Natural killer cell treated with Interleukin-12 subunit alpha and Interleukin-12 subunit beta and Interleukin-15 and Interleukin-18, amount 100 ng/mL, for 72 hours (primary cell): ENCODE results near the gene KCNJ18. TPM values are rescaled to one million over a fixed set of nuclear protein-coding genes. Genes with fewer than 3 reads are reported as not detected.
"Not testable (repeated sequence)": the region's sequence is repeated elsewhere in the genome, so short reads cannot be mapped to it uniquely, and the experiment has no call there.

Experiments
- ATAC-seq, 2 donors: fragments of 150-1000 bp; cut with Tn5 transposase in 1 of 2; sonication (Bioruptor Pico), chemical (Tn5 transposase) in 1 of 2; 2 replicates each; pipeline ENCODE4 v1.10.0; 2021
- DNase-seq: peaks from one replicate; pipeline ENCODE4 v3.0.0; 2022; ENCODE audit warnings: low spot score
- H3K27ac Mint-ChIP-seq, 2 donors: 1 replicate in 1 of 2; 2 replicates in 1 of 2; pipeline ENCODE4 v1.8.0; 2022; ENCODE audit warnings: mixed read lengths in 2 of 2, mild to moderate bottlenecking in 1 of 2, moderate library complexity in 1 of 2
- H3K27me3 Mint-ChIP-seq, 2 donors: 1 replicate in 1 of 2; 2 replicates in 1 of 2; pipeline ENCODE4 v1.8.0; 2022; ENCODE audit warnings: mixed read lengths in 2 of 2
- H3K36me3 Mint-ChIP-seq: one replicate; pipeline ENCODE4 v1.8.0; 2022; ENCODE audit warnings: mixed read lengths
- H3K4me1 Mint-ChIP-seq, 2 donors: 1 replicate in 1 of 2; 2 replicates in 1 of 2; pipeline ENCODE4 v1.8.0; 2022; ENCODE audit warnings: low read depth in 2 of 2, mixed read lengths in 2 of 2, mild to moderate bottlenecking in 1 of 2
- H3K4me3 Mint-ChIP-seq: one replicate; pipeline ENCODE4 v1.8.0; 2022; ENCODE audit warnings: mixed read lengths
- H3K9me3 Mint-ChIP-seq: 2 replicates; pipeline ENCODE4 v1.8.0; 2022; ENCODE audit warnings: mixed read lengths
- total RNA-seq, 2 donors: library from RNA; stranded (reverse); gene quantifications; one replicate each; pipeline ENCODE4 v1.2.3, GENCODE V29; 2022

Gene KCNJ18
- not detected for total RNA-seq

DNA sequence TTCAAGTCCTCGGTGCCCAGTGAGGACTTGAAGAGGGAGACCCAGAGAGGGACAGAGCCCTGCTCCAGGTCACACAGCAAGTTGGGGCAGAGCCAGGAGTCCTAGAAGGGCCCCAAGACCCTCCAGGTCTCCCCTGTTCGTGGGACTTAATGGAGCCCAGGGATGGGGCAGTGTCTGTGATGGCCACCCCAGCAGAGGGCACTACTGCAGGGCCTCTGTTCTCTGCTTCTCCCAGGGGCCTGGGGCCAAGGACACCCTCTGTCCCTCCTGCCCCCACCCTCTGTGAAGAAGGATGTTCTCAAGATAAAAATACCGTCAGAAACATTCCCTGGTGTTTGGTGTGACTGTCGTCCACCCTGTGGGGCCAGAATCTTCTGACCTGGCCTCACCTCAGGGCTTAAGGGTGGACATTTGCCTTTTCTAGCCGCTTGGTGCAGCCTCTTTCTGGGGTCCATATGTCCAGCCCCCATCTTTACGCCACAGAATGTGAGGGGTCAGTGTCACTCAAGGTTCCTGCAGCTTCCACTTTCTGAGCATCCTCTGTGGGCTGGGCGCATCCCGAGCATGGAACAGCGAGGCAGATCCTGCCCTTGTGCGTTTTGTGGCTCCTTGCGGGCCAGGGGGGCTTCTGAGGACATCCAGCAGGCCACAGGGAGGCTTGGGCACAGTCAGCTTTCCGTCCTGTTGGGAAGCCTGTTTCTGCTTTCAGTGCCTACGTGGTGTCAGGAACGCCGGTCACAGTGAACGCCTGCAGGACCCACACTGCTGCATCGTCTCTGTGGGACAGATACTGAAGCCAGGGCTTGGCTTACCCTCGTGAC lies at the start of gene KCNJ18:
TSS of gene KCNJ18 (plus strand) at position 641 of the 821 bp plus-strand sequence. CDS start 10,264 bp downstream, outside the sequence.
- not testable (repeated sequence) for H3K27ac Mint-ChIP-seq, H3K36me3 Mint-ChIP-seq, H3K4me3 Mint-ChIP-seq, H3K27me3 Mint-ChIP-seq, H3K9me3 Mint-ChIP-seq, H3K4me1 Mint-ChIP-seq, ATAC-seq
- peak; percentile 61 for DNase-seq

DNA sequence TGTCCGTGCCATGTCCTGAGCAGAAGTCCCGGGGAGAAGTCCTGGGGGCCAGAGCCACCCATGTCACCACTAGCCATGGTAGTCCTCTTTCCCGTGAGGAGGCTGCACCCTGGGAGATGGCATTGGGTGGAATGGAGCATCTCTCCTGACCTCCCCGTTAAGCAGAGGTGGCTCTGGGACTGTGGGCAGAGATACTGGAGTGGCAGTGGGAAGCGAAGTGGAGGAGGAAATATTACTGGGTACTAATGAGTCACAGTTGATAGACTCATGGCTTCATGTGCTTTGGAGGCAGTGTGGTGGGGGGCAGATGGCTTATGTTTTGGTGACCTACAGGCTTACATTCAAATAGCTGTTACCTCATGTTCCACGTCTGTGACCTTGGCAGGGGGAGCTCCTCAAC lies 44.2 kb upstream of the KCNJ18 start:
- H3K4me1 Mint-ChIP-seq, H3K4me3 Mint-ChIP-seq, H3K36me3 Mint-ChIP-seq, H3K27ac Mint-ChIP-seq, ATAC-seq, DNase-seq, H3K9me3 Mint-ChIP-seq: not testable (repeated sequence)
- H3K27me3 Mint-ChIP-seq: peaks cover 12 to 19% of the 10 kb centered on the region in 2 donors

DNA sequence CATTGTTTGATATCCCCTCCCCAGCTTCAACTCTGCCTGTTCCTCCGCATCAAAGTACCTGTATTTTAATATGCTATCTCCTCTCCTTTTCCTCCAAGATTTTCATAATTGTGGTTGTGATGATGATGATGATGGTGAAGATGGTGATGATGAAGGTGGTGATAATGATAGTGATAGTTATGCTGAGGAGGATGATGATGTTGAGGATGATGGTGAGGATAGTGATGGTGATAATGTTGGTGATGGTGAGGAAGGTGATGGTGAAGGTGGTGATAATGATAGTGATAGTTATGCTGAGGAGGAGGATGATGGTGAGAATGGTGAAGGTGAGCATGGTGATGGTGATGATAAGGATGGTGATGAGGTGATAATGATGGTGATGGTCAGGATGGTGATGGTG lies 42.3 kb upstream of the KCNJ18 start:
- not testable (repeated sequence) for H3K4me3 Mint-ChIP-seq, H3K9me3 Mint-ChIP-seq, H3K27ac Mint-ChIP-seq, H3K27me3 Mint-ChIP-seq, H3K36me3 Mint-ChIP-seq, ATAC-seq, DNase-seq, H3K4me1 Mint-ChIP-seq

DNA sequence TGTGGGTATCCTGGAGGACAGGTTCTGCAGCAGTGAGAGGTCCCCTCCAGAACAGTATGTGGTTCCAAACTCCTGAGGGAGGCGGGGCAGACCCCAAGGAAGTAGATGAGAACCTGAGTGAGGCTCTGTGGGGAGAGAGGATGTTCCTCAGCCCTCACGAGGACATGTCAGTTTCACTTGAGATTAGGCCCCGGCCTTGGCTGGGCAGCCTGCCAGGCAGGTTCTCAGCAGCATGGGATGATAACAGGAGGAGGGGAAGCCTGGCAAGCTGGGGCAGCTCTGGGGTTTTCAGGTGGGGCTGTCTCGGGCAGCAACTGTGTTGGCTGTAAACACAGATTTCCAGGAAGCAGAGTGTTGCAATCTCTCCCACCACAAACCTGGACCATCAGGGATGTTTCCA lies 40.3 kb upstream of the KCNJ18 start:
- H3K4me1 Mint-ChIP-seq, H3K9me3 Mint-ChIP-seq, ATAC-seq, H3K36me3 Mint-ChIP-seq, DNase-seq, H3K27me3 Mint-ChIP-seq, H3K27ac Mint-ChIP-seq, H3K4me3 Mint-ChIP-seq: not testable (repeated sequence)

DNA sequence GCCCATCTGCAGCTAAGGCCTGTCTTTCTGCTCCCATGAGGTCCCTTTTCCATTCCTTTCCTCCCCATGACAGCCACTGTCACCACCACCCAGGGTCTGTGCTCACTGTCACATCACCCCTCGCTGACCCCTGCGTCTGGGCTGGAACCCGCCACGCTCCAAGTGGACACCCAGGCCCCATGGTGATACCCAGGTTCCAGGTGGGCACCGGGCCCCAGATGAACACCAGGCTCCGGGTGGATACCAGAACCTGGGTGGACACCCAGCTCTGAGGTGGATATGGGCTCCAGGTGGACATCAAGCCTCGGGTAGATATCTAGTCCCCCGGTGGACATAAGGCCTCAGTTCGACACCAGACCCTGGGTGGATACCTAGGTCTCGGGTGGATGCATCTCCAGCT lies 39.1 kb upstream of the KCNJ18 start:
- H3K4me1 Mint-ChIP-seq: not testable (repeated sequence)

DNA sequence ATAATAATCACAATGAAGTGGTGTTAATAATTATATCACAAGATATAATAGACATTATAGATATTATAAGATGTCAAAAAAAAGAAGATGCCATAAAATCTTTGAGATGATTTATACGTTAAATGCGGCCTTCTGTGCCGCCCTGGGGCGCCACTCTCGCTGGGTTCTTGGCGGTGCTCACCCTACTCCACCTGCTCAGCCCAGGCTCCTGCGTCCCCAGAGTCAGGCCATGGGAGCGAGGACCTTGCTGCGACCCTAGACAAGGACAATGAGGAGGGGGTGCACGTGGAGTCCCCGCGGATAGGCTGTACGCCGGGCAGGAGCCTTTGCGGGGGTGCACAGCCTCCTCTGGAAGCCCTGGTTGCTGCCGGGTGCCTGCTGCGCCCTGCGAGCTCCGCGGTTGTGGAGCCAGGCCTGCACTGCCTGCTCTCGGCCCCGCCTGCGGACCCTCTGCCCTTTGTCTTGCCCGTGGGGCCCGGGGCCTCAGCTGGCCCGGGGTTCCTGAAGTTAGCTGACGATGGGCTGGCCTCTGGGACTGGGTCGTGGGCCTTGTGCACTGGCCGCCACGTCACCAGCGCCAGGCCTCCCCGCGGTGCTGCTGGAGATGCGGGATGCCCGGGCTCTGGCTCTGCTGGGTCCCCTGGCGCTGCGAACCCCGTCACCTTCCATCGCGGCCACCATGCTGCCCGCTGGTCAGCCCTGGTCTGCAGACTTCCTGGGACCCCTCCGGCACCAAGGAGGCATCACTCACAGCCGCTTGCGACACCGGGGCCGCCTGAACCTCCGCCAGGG lies 35.6 kb upstream of the KCNJ18 start:
- not testable (repeated sequence) for H3K9me3 Mint-ChIP-seq, H3K27me3 Mint-ChIP-seq, H3K4me3 Mint-ChIP-seq, DNase-seq, H3K4me1 Mint-ChIP-seq, ATAC-seq, H3K27ac Mint-ChIP-seq, H3K36me3 Mint-ChIP-seq

More for the DNA sequence above, 39.1 kb upstream of the KCNJ18 start:
- not testable (repeated sequence) for H3K27me3 Mint-ChIP-seq, ATAC-seq, H3K9me3 Mint-ChIP-seq, DNase-seq, H3K27ac Mint-ChIP-seq, H3K36me3 Mint-ChIP-seq, H3K4me3 Mint-ChIP-seq

DNA sequence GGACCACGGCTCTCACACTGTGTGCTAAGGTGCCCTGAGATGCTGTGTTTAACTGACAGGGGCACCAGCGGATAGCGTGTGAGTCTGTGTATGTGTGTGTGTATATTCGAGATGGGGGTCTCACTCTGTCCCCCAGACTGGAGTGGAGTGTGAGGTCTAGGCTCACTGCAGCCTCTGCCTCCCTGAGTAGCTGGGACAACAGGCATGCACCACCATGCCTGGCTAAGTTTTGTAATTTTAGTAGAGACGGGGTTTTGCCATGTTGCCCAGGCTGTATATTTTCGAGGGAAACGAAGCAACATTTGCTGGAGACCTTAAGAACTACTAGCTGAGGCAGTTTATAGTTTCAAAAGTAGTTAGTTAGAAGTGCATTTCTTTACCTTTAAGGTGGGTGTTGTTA lies 32.7 kb upstream of the KCNJ18 start:
- DNase-seq, H3K27me3 Mint-ChIP-seq, H3K4me3 Mint-ChIP-seq, H3K9me3 Mint-ChIP-seq, H3K36me3 Mint-ChIP-seq, H3K4me1 Mint-ChIP-seq, ATAC-seq, H3K27ac Mint-ChIP-seq: not testable (repeated sequence)

DNA sequence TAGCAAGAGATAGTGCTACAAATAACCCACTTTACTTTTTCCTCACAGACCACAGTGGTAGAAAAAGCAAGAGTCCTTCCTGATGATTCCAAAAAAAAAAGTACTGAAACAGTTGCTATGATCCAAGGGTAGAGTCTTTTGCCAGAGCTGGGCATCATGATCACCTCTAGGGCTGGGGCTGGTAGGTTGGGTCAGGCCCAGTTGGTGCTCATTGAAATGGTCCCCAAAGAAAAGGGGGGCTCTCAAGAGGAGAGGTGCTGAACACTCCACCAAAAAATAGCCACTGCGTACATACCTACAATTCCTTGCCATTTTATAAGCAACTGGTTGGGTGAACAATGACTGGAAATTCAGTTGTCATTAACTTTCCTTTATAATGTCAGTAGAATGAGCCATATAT lies 30.9 kb upstream of the KCNJ18 start:
- DNase-seq, H3K27ac Mint-ChIP-seq, ATAC-seq, H3K36me3 Mint-ChIP-seq, H3K4me3 Mint-ChIP-seq, H3K9me3 Mint-ChIP-seq, H3K27me3 Mint-ChIP-seq, H3K4me1 Mint-ChIP-seq: not testable (repeated sequence)

DNA sequence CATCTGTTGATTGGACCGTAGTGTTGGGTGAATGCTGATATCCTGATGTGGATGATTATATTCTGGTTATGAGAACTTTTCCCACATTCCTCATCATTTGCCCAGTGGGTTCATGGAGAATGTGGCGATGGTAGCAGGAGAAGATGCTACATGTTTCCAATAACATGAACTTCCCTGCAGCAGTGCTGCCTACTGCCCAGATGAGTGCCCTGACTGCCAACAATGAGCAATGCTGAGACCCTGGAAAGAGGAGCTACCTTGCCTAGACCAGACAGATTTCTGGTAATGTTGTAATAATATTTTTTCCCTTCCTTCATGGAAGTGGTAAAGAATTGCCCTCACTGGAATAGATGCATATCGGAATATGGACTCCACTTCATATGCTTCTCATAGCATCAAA lies 29.2 kb upstream of the KCNJ18 start:
- not testable (repeated sequence) for H3K4me3 Mint-ChIP-seq, H3K9me3 Mint-ChIP-seq, H3K27ac Mint-ChIP-seq, H3K4me1 Mint-ChIP-seq, H3K27me3 Mint-ChIP-seq, DNase-seq, ATAC-seq
- peaks cover 14% of the 10 kb centered on the region for H3K36me3 Mint-ChIP-seq

DNA sequence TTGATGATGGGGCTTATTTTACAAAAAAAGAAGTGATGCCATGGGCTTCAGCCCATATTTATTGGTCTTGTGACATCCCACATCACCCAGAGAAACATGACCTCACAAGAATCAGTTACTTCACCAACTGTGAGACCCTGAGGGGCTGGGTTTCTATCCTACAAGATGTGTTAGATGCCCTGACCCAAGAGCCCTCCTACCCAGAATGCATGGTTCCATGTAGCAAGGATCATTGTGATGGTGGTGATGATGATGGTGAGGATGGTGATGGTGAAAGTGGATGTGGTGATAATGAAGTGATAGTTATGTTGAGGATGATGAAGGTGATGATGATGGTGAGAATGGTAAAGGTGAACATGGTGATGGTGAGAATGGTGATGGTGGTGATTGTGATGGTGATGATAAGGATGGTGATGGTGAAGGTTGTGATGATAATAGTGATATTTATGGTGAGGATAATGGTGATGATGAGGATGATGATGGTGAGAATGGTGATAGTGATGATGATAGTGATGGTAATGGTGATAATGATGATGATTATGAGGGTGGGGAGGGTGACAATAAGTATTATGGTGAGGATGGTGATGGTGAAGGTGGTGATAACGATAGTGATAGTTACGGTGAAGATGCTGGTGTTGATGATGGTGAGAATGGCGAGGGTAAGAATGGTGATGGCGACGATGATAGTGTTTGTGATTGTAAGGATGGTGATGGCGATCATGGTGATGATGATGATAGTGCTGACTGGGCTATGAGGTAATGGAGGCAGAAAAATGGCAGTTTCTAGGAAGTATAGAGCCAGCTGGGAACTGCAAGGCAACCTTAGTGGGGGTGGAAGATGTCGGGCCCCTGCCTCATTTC lies 28.5 kb upstream of the KCNJ18 start:
- DNase-seq, H3K4me3 Mint-ChIP-seq, H3K9me3 Mint-ChIP-seq, H3K4me1 Mint-ChIP-seq, H3K27ac Mint-ChIP-seq, H3K27me3 Mint-ChIP-seq: not testable (repeated sequence)
- peaks cover 14% of the 10 kb centered on the region for H3K36me3 Mint-ChIP-seq
- ATAC-seq: peak; percentile 62 to 63

DNA sequence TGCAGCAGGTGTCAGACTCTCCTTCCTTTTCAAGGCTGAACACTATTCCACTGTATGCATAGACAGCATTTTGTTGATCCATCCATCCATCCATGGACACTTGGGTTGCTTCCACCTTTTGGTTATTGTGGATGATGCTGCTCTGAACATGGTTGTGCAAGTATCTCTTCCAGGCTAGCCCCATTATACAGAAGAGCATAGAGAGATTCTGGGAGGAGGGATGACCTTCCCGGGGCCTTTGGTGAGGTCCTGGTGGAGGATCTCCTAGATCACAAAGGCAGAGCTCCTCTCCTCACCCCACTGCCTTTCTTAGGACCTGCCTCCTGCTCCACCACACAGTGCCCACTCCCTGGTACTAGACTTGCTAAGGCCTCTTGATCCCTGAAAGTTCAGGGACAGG lies 27.2 kb upstream of the KCNJ18 start:
- not testable (repeated sequence) for H3K27ac Mint-ChIP-seq, H3K9me3 Mint-ChIP-seq, H3K27me3 Mint-ChIP-seq, H3K4me3 Mint-ChIP-seq, H3K4me1 Mint-ChIP-seq, DNase-seq, ATAC-seq
- peaks cover 14% of the 10 kb centered on the region for H3K36me3 Mint-ChIP-seq

DNA sequence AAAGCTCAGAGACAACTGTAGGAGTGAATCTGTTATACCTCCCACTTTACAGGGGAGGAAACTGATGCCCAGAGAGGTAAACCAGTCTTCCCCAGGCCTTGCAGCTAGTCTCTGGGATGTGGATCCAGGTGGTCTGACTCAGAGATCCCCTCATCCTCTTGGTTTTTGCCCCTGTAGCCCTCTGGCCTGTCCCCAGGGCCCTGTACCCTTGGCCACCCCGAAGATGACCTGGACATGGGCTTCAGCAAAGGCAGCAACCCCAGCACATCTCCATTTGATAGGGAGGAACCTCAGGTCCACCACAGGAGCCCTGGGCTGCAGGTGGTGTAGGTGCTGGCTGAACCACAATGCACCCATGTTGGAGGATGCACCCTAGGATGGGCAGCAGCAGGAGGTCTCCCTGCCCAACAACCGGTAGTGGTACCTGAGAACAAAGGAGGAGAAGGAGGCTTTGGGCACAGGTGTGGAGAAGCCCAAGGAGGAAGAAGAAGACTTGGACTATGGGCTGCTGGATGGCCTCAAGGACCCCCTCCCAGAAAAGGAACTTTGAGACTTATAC lies 26.3 kb upstream of the KCNJ18 start:
- peaks cover 14% of the 10 kb centered on the region for H3K36me3 Mint-ChIP-seq
- ATAC-seq, H3K9me3 Mint-ChIP-seq, H3K4me1 Mint-ChIP-seq, H3K27ac Mint-ChIP-seq, H3K4me3 Mint-ChIP-seq, H3K27me3 Mint-ChIP-seq, DNase-seq: not testable (repeated sequence)

DNA sequence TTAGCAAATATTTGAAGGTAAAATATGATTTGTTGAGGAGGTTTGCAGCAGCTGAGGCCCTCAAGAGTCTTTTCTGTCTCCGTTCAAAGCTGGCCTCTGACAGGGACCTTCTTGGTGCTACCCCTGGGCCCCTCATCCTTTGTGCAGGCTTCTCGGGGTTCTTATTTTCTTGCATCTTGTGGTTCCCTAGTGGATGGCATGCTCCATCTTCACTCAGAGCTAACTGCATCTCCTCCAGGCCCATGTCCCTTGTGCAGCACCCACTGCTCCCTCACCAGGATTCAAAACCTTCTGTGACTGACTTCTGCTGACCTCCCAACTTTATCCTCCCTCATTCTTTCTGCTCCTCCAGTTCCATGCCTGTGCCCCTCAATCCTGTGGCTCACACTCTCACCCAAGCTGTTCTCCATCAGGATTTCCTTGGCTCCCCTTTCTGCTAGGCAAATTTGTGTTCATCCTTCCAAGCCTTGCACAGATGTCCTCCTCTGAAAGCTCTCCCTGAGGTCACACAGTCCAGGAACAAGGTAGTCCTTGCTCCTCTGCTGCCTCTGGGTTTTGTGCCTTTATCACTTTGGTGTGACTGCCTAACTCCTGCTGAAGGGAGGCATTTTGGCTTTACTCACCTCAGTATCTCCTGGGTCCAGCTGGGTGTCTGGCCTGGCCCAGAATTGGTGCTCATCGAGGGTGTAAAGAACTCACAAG lies 25.5 kb upstream of the KCNJ18 start:
- H3K36me3 Mint-ChIP-seq: peaks cover 14% of the 10 kb centered on the region
- not testable (repeated sequence) for H3K4me3 Mint-ChIP-seq, H3K27ac Mint-ChIP-seq, DNase-seq, H3K4me1 Mint-ChIP-seq, ATAC-seq, H3K9me3 Mint-ChIP-seq, H3K27me3 Mint-ChIP-seq
